Stimulated activated CD8-positive, alpha-beta memory T cell treated with anti-CD3 and anti-CD28 coated beads, Interleukin-15, amount 100 ng/mL, for 24 hours (primary cell): ENCODE measurements around the gene CNOT2.
"Not testable (repeated sequence)": the region's sequence is repeated elsewhere in the genome, so short reads cannot be mapped to it uniquely, and the experiment has no call there.

Experiments
- DNase-seq: peaks from one replicate; pipeline ENCODE4 v3.0.0-alpha.2; 2020; ENCODE audit warnings: low read depth

The CNOT2 gene

DNA sequence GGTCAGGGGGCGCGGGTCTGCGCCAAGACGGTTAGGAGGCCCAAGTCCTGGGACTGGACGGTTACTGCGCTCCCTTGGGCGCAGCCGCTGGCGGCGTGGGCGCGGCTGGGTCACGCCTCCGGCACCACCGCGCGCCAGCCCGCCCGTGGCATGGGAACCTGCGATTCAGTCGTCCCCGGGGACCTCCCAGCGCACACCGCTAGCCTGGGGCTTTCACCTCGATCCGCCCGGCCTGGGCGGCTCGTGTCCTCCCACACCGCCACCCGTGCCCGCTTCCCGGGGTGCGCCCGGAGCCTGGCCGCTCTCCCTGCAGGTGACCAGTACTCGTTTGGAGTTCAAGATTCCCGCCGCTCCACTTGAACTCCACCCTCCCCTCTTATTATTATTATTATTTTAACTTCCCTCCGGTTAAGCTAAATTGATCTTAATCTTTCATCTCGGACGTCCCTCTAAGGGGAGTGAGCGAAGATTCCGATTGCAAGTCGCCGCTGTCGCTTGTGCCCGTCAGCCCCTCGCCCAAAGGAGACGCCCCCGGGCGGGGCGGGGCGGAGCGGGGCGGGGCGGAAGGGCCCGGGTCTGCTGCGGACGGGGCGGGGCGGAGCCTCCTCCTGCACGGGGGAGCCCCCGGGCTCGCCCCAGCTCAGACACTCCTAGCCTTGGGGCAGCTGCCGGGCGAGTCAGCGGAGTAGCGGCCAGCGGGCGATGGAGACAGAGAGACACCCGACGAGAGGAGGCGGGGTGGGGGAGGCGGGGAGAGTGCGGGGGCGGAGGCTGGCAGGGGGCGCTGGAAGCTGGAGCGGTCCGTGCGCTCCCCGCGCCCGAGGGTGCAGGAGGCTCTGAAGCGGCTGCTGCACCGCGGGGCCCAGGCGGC is 122.7 kb downstream of the CNOT2 start, which contains the start of gene KCNMB4:
TSS of gene KCNMB4 (plus strand) at position 643 of the 871 bp plus-strand sequence. CDS start 445 bp downstream, outside the sequence.
- DNase-seq = peak; percentile 50

DNA sequence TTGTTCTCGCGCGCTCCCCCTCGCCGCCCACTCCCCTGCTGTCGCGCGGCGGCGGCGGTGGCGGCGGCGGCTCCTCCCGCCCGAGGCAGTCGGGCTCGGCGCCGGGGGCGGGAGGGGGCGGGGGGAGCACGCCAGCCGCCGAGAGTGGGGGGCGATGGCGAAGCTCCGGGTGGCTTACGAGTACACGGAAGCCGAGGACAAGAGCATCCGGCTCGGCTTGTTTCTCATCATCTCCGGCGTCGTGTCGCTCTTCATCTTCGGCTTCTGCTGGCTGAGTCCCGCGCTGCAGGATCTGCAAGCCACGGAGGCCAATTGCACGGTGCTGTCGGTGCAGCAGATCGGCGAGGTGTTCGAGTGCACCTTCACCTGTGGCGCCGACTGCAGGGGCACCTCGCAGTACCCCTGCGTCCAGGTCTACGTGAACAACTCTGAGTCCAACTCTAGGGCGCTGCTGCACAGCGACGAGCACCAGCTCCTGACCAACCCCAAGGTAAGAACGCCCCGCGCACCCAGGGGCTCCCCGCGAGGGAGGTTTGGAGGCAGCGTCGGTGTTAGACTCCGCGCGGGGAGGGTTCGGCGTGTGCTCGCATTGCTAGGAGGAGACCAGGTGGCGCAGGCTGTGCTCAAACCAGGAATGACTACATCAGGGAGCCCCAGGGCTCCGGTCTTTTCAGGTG is 123.5 kb downstream of the CNOT2 start:
- DNase-seq = no peak

GRCh38 chr12:70367258-70368141 is 124.3 kb downstream of the CNOT2 start:
- no peak for DNase-seq

DNA sequence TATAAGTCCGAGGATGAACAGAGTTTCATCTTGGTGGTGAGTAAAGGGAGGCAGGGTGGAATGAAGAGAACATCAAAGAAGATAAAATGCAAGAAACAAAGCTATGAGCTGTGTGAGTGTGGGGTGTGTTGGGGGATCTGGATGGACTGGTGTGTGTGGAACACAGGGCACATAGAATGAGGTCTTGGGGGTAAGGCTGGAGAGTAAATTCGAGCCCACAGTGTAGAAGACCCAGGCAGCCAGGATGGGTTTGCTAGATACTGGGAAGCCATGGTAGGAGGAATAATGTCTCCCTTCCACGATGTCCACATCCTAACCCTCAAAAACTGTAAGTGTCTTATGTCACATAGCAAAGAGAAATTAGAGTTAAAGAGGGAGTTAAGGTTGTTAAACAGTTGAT is 129.6 kb downstream of the CNOT2 start:
- no peak for DNase-seq

GRCh38 chr12:70379846-70380245 is 136.6 kb downstream of the CNOT2 start:
- no peak for DNase-seq

GRCh38 chr12:70383484-70383883 is 140.3 kb downstream of the CNOT2 start:
- no peak for DNase-seq

- no peak for DNase-seq
Observed at GRCh38 chr12:70383886-70384285, 140.7 kb downstream of the CNOT2 start.

DNA sequence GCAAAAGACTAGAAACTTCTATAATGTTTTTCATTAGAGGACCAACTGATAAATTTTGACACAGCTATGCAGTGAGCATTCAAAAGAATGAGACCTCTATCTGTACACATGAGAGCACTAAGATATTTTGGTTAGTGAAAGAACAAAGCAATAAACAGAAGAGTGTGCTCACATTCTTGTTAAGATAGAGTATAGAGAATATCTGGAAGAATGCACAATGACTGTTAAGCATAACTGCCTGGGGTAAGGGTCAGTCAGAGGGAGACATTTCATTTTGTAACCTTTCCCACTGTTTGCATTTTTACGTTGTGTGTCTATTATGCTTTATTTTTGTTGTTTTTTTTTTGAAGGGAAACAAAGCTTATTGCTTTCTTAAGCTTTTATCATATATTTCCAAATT is 143.5 kb downstream of the CNOT2 start:
- DNase-seq = no peak

DNA sequence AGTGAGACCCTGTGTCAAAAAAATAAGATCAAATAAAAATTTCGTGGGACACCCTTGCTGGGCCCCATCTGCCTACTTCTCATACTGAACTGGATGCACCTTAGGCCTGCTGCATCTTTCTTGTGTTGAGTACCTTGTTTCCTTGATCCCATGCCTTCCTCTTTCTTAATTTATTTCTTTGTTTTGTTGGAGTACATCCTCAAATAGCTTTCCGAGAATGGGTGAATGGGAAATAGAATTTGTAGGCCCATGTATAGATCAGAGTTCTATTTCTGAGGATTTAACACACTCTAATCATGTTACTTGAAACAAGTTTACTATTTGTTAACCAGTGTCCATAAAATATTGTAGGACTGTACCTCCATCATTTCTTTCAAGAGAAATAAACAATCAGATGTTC is 146.4 kb downstream of the CNOT2 start:
- no peak for DNase-seq

DNA sequence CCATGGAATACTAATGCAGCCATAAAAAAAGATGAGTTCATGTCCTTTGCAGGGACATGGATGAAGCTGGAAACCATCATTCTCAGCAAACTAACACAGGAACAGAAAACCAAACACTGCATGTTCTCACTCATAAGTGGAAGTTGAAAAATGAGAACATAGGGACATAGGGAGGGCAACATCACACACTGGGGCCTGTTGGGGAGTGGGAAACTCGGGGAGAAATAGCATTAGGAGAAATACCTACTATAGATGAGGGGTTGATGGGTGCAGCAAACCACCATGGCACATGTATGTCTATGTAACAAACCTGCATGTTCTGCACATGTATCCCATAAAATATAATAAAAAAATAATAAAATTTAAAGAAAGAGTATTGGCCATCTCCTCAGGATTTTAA is 149.4 kb downstream of the CNOT2 start:
- DNase-seq = not testable (repeated sequence)

- no peak for DNase-seq
Observed at GRCh38 chr12:70393787-70394499, 150.7 kb downstream of the CNOT2 start.

GRCh38 chr12:70398002-70398401 is 154.8 kb downstream of the CNOT2 start:
- no peak for DNase-seq

DNA sequence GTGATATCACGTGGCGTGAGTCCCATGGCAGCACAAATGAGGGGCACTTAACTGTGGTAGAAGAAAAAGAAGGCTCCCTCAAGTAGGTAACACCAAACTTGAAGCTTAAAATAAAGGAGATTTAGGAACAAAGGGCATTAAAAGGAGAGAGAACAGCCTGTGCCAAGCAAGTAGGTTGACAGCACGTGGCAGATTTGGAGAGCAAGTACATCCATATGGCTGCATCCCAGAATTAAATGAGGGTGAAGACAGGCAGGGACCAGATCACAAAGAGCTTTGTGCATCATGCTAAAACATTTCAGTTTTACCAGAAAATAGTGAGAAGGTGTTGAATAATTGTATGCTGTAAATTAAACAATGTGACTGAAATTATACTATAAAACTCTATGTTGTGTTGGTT is 155.6 kb downstream of the CNOT2 start:
- DNase-seq = no peak

- no peak for DNase-seq
Observed at GRCh38 chr12:70399311-70399710, 156.1 kb downstream of the CNOT2 start.

- no peak for DNase-seq
Observed at GRCh38 chr12:70400124-70400523, 156.9 kb downstream of the CNOT2 start.

DNA sequence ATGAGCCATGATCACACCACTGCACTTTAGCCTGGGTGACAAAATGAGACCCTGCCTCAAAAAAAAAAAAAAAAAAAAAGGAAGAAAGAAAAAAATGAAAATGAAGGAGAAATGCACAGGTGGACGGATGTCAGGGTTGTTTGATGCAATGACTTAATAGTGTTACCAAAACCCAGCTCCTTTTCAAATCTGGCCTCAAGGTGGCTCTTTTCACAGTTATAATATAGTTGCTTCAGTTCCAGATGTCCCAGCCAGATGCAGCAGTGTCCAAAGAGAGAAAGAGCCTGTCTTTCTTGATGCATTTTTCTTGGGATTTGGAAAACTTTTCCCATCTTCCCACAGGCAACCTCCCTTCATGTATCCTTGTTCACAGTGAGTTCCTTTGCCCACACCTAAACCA is 159.4 kb downstream of the CNOT2 start:
- DNase-seq = no peak

DNA sequence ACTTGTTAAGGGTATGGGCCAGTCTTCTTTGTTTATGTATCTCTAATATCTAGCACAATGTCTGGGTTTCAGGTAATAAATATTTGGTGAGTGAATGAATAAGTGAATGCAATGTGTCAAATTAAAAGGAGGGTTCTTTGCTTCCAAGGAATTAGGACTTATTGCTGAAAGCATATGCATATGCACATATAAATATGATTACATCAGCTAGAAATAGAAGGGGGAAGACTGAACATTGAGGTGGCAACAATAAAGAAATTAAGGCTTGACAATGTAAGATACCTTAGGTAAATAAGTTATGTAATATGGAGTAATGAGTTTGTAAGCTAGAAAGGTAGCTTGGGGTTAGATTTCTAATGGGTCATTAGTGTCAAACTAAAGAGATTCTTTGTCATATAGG is 160.6 kb downstream of the CNOT2 start:
- DNase-seq = no peak
